ENCODE measurements around the gene FANCE.
A peak's percentile ranks its signal among the peaks of the same experiment; 100 is the strongest.

The FANCE gene

DNA sequence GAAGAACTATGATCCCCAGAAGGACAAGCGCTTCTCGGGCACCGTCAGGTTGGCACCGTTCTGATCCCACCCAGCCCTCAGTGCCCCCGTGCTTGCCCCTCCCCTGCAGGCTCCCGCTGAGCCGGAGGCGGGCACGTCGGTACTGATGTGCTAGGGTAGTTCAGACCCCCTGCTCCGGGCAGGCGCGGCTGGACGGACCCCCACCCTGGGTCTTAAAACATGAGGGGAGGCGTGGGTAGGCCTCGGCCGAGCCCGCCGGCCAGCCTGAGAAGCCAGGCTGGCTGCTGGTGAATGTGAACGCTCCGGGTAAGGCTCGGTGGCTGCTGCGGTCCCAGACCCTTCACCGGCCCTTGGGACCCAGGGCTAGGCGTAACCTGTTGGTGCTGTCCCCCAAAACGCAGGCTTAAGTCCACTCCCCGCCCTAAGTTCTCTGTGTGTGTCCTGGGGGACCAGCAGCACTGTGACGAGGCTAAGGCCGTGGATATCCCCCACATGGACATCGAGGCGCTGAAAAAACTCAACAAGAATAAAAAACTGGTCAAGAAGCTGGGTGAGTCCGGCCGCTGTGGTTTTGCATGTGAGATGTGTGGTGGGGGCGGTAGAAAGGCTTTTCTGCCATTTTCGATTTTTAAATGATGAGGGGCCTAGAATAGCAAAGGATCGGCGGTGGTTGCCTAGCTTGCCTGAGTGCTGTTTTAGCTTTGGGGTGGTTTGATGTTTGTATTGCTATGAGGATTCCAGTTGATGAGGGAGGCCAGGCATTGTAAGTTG lies 17.0 kb downstream of the FANCE start:
- DNase-seq, result peak; percentile 51

DNA sequence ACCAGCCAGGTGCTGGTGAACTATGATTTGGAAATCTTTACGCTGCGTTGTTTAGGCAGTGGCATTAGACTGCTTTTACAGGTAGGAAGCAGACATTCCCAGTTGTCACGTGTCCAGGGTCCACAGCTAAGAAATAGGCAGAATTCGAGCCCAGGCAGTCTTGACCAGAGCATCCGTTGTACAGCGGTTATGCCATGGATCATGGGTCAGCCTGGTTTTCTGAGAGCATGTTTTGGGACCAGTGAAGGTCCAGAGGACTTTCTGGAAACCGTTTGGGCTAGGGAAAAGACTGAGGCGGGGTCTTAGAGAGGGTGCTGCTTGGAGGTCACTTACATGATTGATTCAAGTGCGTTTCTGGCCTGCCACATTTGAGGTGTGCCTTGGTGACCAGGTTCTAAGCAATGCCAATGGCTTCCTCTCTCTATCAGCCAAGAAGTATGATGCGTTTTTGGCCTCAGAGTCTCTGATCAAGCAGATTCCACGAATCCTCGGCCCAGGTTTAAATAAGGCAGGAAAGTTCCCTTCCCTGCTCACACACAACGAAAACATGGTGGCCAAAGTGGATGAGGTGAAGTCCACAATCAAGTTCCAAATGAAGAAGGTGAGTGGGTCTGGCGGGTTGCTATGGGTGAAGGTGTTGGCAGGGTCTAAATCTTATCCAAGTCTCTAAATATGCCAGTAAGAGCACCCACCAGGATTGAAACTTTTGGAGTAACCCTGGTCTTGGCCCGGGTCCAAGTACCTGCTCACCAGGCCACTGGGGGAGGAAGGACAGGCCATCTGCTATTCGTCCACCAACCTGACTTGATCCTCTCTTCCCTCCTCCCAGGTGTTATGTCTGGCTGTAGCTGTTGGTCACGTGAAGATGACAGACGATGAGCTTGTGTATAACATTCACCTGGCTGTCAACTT lies 17.9 kb downstream of the FANCE start:
- DNase-seq, result peak; percentile 26

DNA sequence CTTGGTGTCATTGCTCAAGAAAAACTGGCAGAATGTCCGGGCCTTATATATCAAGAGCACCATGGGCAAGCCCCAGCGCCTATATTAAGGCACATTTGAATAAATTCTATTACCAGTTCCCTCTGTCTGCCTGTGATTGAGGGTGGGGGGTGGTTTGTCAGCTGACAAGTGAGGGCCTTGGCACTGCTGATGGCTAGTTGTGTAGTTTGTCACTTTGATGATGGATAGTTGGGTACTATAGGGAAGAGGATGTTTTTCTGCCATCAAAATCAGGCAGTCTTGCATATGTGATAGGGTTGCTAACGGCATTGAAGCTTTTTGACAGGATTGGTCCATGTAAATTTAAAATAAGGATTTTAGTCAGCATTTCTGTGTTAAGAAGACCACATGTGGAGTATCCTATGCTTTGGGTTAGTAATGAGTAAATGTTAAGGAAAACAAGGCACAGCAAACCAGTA lies 18.6 kb downstream of the FANCE start:
- DNase-seq, result no peak

DNA sequence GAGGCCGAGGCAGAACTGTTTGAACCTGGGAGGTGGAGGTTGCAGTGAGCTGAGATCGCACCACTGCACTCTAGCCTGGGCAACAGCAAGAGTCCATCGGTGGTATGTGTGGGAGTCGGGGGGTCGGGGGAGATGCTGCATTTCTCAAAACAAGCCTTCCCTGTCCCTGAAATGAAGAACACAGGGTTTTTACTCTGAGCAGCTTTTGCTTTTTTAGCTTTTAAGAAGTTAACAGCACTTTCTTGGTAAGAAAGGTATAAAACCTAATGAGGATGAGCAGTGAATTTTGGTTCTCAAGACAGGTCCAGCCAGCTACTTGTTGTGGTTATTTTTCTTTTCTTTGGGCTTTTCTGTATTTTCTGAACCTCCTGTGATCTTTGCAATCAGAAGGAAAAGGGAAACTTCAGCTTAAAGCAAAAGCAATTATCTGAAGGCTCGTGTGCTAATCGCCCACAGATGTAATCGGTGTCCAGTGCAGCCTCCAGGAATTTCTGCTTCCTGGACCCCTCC lies 19.8 kb downstream of the FANCE start:
- no peak for DNase-seq

DNA sequence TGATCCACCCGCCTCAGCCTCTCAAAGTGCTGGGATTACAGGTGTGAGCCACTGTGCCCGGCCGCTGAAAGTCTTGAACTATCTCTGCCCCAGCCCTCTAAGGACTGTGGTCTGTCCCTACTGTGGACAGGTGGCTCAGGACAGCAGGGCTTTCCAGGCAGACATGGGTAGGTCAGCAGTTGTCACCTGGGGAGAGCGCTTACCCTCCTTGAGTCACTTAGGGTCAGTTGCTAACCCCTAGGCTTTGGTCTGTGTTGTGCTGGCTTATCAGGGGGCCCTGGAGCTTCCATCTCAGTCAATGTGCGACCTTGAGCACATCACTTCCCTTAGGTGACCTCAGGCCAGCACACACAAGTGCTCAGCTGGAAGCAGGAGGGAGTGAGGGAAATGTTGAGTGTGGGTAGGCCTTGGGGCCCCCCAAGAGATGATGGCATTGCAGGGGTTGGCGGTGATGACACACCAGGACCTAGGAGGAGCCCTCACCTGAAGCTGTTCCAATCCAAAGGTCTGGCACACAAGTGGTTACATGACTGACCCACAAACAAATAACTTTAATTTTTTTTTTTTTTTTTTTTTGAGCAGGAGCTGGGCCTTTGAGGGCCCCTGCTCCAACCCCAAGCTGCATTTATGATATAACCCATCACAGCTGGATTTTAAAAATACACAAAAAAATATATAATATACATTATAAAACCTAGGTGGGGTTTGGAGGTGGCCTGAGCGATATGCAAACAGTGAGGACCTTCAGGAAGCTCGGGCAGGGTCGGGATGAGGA lies 21.1 kb downstream of the FANCE start:
- no peak for DNase-seq

DNA sequence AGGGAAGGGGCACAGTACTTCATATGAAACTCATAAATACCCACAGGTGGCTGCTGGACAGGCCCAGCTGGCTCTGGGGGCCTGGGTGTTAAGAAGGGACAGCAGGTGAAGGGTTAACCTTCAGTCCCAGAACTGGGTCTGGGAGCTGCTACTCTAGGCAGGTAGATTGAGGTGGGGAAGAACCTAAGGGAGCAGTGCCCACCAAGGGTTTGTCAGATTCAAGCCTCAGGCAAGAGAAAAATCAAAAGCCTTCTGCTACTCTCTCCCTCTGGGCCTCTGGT lies 21.7 kb downstream of the FANCE start:
- no peak for DNase-seq

DNA sequence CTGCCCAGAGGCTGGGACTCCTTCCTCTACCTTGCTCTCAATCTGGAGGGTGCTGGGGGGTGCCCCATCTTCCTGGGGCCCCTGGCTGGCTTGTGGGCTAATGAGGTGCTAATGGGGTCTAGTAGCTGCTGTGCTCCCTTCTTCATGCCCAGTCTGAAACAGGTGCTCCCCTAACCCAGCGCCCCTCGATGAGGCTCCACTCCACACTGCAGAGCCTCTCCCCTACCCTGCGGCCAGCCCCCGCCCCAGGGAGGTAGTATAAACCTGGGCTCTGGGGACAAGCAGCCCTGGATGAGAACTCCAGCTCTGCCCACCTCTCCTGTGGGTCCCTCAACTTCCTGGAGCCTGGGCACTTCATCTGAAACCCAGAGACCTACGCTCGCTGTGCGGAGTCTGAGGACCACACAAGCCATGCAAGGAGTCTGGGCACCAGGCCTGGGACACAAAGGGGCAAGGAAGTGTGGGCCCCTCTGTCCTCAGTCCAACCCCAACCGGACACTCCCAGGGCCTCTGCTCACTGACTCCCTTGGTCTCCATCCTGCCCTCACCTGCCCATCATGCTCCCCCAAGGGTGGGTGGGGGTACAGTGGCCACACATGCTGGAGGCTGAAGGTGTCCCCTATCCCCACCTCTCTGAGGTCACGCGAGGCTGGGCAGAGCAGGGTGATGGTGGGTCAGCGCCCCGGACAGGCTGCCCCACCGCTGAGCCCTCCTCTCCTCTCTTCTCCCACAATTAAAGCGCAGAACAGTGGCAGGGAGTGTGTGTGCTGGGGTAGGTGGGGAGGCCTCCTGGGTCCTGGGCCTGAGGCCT lies 22.2 kb downstream of the FANCE start:
- no peak for DNase-seq

DNA sequence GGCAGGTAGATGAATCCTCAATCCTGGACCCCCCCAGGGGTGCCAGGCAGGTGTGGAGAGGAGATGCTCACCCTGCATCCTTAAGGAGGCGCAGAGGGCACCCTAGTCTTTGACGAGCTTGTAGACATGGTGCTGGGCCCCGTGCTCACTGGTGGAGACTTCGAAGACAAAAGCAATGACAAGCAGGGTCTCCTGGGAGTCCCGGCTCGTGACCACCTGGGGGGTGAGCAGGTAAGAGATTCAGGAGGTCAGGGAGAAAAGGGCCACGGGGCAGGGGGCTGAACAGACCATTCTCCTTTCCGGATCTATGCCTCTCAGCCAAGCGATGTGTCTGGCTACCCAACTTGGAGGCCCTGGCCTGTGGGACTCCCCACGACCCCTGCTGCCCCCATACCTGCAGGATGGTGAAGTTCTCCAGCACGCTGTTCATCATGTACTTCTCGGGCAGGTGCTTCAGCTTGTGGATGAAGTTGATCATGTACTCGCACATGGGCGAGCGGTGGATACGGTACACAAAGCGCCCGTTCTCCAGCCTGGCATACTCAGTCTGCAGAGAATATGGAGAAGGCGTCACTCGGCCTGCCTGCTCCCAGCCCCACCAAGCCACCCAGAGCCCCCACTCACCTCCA lies 22.9 kb downstream of the FANCE start:
- DNase-seq, result no peak

DNA sequence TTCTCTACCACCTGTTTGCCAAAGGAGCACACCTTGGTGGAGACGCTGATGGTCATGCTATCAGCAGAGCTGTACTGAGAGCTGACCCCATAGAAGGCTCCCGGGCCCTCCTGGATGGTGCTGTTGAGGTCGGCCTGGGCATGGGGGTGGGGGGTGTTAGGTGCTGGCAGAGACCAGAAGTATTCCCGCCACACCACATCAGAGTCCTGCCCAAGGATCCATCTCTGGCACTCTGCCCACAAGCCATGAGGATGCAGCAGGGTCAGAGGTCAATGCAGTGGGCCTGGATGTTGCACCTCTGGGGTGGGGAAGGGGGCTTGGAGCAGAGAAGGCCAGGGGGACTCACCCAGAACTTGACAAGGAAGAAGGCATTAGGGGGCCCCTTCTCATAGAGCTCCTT lies 23.4 kb downstream of the FANCE start:
- no peak for DNase-seq

DNA sequence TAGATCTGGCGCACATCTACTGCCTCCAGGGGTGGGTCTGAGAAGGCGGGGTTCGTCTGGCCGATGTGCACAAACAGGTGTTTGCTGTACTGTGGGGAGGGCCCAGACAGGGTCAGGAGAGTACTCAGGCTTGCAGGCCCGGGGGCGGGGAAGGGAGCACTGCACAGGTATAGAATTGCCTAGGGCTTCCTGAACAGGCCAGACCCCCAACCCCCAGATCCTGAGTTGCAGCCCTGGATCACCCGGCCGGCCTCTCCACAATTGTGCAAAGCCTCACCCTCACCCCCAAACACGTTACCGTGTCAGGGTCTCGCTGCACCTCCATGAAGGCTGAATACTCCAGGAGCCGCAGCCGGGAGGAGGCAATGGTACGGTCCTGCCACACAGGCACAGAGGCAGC lies 23.9 kb downstream of the FANCE start:
- no peak for DNase-seq

DNA sequence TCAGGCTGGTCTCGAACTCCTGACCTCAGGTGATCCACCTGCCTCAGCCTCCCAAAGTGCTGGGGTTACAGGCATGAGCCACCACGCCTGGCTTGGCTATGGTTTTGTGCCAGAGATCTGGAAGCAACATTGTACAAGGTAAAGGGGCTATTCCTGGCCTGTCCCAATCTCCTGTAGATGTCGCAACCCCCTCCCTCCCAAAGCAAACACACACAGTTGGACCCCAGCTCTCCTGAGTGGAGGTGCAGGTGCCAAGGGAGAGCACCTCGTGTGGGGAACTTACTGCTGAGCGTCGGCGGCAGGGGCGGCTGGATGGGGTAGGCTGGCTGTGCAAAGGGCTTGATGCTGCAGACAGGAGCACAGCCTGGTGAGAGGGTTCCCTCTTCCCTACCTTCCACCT lies 24.9 kb downstream of the FANCE start:
- no peak for DNase-seq

DNA sequence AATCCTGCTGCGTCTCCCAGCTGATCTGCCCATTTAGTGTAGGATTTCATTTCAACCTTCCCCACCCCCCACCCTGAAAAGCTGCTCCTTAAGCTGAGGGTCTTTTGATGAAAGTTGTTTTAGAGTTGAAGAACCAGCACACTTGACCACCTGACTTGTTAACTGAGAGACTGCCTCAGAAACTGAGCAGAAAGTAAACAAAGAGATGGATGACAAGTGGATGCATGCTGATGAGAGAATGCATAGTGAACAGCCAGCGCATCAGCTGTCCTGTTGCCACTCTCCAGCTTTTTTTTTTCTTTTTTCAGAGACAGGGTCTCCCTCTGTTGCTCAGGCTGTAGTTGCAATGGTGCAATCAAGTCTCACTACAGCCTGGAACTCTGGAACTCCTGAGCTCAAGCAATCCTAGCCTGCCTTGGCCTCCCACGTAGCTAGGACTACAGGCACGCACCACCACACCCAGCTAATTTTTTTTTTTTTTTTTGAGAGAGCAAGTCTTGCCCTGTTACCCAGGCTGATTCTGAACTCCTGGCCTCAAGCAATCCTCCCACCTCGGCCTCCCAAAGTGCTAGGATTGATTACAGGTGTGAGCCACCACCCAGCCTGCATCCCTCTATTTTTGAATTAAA lies 25.5 kb downstream of the FANCE start:
- no peak for DNase-seq

DNA sequence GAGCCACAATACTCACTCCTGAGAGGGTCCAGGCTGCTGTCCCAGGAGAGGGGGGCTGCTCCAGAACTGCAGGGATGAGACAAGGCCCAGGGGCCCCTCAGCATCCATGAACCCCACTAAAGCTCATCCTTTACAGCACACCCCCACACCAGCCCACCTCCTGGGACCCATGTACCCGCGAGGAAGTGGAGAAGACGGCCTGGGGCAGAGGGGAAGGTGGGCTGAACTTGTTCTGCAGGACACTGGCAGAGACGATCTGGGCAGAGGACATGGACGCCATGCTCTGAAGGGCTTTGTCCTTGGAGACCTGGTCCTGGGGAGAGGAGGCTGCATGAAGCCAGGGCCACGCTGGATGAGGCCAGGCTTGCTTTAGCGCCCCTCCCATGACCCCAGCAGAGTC lies 26.1 kb downstream of the FANCE start:
- no peak for DNase-seq

DNA sequence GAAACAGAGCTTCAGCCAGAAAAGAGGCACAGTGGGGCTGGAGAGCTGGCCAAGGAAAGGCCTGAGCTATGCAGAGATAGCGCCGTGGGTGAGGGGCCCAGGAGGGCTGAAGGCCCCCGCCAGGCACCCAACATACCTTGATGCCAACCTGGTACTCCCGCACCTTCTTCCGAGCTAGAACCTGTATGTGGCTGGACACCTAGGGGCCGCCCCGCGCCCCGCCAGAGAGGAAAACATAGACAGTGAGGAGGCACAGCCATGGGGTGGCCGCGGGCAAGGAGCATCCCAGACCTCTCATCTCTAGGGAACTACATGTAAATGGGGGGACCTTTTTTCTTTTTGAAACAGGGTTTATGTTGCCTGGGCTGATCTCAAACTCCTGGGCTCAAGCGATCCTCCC lies 28.0 kb downstream of the FANCE start:
- no peak for DNase-seq

DNA sequence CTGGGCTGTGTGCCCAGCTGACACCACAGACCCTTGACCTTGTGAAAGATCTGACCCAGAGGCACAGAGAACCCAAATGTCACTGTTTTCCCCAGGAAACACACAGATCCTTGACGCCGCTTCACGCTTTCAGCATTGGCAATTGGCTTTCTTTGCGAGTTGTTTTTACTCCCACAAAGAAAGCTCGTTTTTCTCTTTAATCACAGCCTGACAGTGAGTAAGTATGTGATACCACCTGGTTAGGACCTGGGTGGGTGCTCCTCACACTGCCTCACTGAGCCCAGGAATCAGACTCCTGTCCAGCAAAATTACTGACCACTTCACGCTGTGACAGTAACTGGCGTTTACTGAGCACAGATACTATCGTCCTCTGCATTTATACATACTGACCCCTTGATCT lies 29.1 kb downstream of the FANCE start:
- no peak for DNase-seq

DNA sequence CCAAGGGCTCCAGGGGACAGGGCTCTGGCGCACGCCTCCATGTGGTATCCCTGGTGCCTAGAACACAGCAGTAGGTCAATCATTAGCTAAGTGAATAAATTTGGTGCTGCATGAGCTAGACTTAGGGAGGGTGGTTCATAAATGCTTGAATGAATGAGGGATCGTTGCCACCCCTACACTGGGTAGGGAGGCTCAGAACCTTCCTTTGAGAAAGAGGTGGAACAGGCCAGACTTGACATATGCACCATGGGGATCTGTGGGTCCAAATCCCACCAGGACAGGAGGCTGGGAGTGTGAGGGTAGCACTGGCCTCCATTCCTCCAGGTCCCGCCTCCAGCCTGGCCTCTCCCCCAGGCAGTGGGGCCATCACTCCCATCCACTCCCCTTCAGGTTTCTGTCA lies 30.9 kb downstream of the FANCE start:
- DNase-seq, result no peak

DNA sequence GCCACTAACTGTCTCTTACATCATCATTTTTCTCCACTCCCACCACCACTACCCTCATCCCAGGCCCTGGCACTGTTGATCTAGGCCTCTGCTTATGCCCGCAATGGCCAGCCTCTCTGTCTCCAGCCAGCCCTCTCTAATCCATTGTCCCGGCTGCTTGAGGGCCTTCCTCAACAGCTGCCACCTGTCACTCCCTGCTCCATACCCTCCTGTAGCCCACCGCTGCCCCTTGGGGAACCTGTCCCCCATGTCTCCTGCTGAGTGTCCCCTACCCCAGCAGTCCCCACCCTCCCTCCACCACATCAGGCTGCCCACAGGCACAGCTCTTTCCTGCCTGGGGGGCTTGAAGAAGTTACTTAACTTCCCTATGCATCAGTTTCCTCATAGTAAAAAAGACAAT lies 31.4 kb downstream of the FANCE start:
- no peak for DNase-seq

DNA sequence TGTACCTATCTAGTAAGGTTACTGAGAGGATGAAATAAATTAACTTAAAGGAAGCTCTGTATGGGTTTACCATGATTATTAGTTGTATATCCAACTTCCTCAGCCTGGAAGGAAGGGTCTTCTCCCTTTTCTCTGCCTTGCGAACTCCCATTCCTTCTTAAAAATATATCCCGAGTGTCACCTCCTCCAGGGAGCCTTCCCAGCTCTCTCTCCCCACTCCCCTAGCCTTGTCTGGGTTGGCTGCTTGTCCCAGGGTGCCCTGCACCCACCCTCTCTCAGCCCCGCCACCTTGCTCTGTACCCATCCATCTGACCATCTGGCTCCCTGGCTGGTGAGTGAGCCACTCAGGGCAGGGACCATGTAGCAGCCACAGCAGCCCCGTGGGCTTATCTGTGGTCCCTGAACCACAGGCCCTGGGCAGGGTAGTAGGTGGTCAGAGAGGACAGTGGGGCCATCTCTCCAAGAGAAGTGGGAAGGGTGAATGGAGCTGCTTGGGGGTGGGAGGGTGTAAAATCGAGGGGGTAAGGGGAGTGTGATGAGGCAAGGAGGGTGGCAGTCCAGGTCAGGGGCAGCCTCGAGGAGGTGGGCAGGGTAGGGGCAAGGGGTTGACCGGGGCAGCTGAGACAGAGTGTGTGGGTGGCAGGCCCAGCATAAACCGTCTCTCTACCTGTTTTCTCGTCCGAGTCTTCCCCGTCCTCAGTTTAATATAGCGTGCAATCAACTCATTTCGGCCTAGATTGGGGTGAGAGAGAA lies 31.9 kb downstream of the FANCE start:
- no peak for DNase-seq

DNA sequence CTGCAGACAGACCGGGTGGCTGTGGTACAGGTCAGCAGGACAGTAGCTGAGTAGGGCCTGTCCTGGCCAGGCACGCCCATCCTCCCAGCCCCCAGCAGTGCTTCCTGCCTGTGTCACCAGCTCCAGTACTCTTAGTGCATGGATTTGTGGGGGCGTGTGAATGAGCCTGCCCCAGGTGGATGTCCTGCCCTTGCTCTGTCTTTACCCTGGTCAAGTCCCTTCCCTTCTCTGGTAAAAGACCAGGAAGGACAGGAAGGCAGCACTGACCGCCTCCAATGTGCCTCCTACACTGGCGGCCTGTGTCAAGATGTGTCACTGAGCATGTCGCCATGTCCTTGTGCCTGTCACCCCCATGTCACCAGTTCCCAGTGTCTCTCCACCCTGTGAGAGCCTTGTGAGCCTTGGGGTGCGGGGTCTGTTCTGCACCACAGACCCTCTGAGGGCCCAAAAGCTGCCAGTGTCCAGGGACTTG lies 32.8 kb downstream of the FANCE start:
- no peak for DNase-seq

DNA sequence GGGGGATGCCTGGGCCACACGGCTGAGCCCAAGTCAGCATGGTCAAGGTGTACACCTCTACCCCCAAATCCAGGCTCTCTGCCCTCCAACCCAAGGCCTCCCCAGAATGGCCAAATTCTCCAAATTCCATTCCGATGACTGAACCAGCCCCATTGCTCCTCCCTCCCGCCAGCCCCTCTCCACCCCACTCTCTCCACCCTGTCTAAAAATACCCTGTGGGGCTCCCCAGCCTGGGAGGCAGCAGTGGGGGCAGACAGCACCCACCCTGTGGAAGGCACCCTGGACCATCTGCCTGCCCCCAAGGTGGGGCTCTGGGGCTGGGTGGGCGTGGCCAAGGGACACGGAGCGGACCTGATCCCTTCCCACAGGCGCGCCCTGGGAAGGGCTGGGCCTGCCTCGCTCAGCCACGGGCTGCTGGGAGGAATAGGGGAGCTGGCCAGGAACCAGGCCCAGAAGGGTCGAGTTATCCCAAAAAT lies 33.3 kb downstream of the FANCE start:
- DNase-seq, result no peak

Data from stimulated activated CD4-positive, alpha-beta T cell treated with anti-CD3 and anti-CD28 coated beads, Interleukin-4, amount 100 ng/mL, for 1 hour (primary cell).